Testis (tissue), 3 donors: ENCODE results near the gene PRPS1. TPM values are rescaled to one million over a fixed set of nuclear protein-coding genes. Genes with fewer than 3 reads are reported as not detected.

Experiments
- DNase-seq: peaks from one replicate; pipeline ENCODE4 v3.0.0-alpha.2; 2019
- H3K27ac ChIP-seq, 2 donors: fragments of 200-600 bp; sonication (generic); one replicate each; pipeline ENCODE4 v1.5.1; 2019
- H3K27me3 ChIP-seq: fragments of 200-600 bp; sonication (generic); one replicate; pipeline ENCODE4 v1.5.1; 2019
- H3K36me3 ChIP-seq: fragments of 200-600 bp; sonication (generic); one replicate; pipeline ENCODE4 v1.5.1; 2017; ENCODE audit warnings: low read depth; ENCODE audit errors: missing control alignments
- H3K4me1 ChIP-seq: fragments of 200-600 bp; sonication (generic); one replicate; pipeline ENCODE4 v1.5.1; 2019
- H3K4me3 ChIP-seq, 2 donors: fragments of 200-600 bp; sonication (generic); one replicate each; pipeline ENCODE4 v1.5.1; 2017 to 2019
- H3K9me3 ChIP-seq: fragments of 200-600 bp; sonication (generic); one replicate; pipeline ENCODE4 v1.5.1; 2017
- CTCF ChIP-seq, 3 experiments: fragments of 450-650 bp in 2 of 3; fragments of 200-600 bp in 1 of 3; sonication (generic) in 1 of 3; IDR thresholded peaks; one replicate each; pipeline ENCODE4 v1.5.1; 2016 to 2019; ENCODE audit warnings: antibody characterized with exemption in 3 of 3, mild to moderate bottlenecking in 2 of 3, moderate library complexity in 1 of 3
- POLR2A ChIP-seq: fragments of 450-650 bp; IDR thresholded peaks from one replicate; pipeline ENCODE4 v1.6.1; 2017; ENCODE audit warnings: antibody characterized with exemption, mild to moderate bottlenecking, moderate library complexity
- whole genome bisulfite sequencing, 2 donors: methylation state at CpG; one replicate each; pipeline ENCODE4 v1.1.5; 2018; 5-methylcytosine and 5-hydroxymethylcytosine counted together
- intact Hi-C: fragments of 100-400 bp; cut with DNase I; formaldehyde crosslinking; loops from one replicate; pipeline ENCODE4 v1.15.1; 2023; ENCODE audit warnings: low total_unique reads
- polyA plus RNA-seq: library from polyadenylated mRNA; stranded (reverse); fragments of 350-450 nt; fragmentation: Illumina TruSeq; extraction: RNeasy Lipid Tissue Mini Kit (QIAGEN cat#74804); gene quantifications from one replicate; pipeline ENCODE4 v1.2.3, GENCODE V29; 2014; ENCODE audit warnings: low read depth, low replicate concordance; ENCODE audit not compliant: insufficient read depth
- total RNA-seq, 2 donors: library from RNA; depleted of rRNA; stranded (reverse); fragments of >200 nt; gene quantifications; one replicate each; pipeline ENCODE4 v1.2.3, GENCODE V29; 2016

The PRPS1 gene
- total and polyA plus RNA-seq, 3 donors from 2014 or later, result 32.7 to 39.3 (median 38.7) TPM

DNA sequence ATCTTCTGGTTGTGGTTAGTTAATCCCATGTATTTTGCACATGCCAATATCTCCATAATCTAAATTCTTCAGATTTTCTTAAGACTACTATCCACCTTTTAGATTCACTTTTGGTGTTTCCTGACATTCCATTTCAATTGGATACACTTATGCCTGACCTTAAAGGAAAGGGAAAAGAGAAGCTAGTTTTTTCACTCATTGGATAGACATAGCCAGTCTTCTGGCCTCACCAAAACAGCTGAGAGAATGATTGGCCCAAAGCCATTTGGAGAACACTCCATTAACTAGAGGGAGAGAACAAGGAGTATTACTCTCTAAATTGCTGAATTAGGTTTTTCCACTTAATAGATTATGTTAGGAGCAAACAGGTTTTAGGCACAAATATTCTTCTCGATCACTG is 4.0 kb downstream of the PRPS1 start:
- no peaks in the 10 kb centered on the region for H3K27me3 ChIP-seq
- no peak for DNase-seq
- TF ChIP-seq POLR2A (no peak), CTCF (IDR thresholded peaks at IDR 0.05) (no peak)
- no peaks in the 10 kb centered on the region for H3K36me3 ChIP-seq
- WGBS, 2 donors, result 61 to 67% methylated on average over 1 of the region's 1 CpG
- intact Hi-C loops, result no loop called here
- no peaks in the 10 kb centered on the region for H3K4me1 ChIP-seq
- H3K9me3 ChIP-seq, result no peaks in the 10 kb centered on the region
- H3K4me3 ChIP-seq, result no peak overlapping the region
- H3K27ac ChIP-seq, result no peak overlapping the region

DNA sequence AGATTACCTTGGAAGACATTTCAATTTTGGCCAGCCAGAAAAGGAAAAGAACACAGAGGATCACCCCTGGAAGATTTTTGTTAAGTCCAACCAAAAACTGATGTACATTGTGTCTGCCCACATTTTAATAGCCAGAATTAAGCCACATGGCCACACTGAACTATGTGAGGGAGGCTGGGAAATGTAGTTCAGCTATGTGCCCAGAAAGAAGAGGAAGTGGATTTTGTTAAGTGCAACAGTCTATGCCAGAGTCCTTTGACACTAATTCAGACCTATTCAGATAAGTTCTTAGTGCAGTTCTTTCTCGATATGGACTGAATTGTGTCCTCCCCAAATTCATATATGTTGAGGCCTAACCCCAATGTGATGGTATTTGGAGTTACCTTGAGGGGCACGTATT is 18.4 kb downstream of the PRPS1 start:
- no peaks in the 10 kb centered on the region for H3K4me1 ChIP-seq
- no peak for DNase-seq
- H3K27ac ChIP-seq, result no peak overlapping the region
- no peaks in the 10 kb centered on the region for H3K36me3 ChIP-seq
- no peak overlapping the region for H3K4me3 ChIP-seq
- no peaks in the 10 kb centered on the region for H3K27me3 ChIP-seq
- intact Hi-C loops, result no loop called here
- WGBS, 2 donors, result 88% methylated on average over 2 of the region's 2 CpGs; no CpG with 5 or more reads in 1 of the 2 donors
- H3K9me3 ChIP-seq, result no peaks in the 10 kb centered on the region
- no peak for TF ChIP-seq CTCF (IDR thresholded peaks at IDR 0.05)
- TF ChIP-seq POLR2A, result no peak

DNA sequence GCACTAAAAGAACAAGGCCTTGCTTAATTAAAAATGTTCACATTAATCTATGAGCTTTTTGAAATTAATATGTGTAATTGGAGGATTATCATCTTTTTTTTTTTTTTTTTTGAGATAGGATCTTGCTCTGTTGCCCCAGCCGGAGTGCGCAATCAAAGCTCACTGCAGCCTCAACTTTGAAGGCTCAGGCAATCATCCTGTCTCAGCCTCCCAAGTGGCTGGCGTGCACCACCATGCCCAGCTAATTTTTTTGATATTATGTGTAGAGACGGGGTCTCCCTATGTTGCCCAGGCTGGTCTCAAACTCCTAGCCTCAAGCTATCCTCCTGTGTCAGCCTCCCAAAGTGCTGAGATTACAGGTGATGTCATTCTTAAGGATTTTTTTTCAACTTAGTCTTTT is 20.0 kb downstream of the PRPS1 start:
- H3K27me3 ChIP-seq, result no peaks in the 10 kb centered on the region
- no peak for DNase-seq
- H3K4me1 ChIP-seq, result no peaks in the 10 kb centered on the region
- no peak overlapping the region for H3K27ac ChIP-seq
- H3K9me3 ChIP-seq, result no peaks in the 10 kb centered on the region
- TF ChIP-seq CTCF (IDR thresholded peaks at IDR 0.05) (no peak), POLR2A (no peak)
- intact Hi-C loops, result no loop called here
- H3K4me3 ChIP-seq, result no peak overlapping the region
- H3K36me3 ChIP-seq, result no peaks in the 10 kb centered on the region
- 87 to 98% methylated on average over 4 of the region's 4 CpGs for WGBS, 2 donors

- Histone ChIP-seq H3K36me3 (no peaks in the 10 kb centered on the region), H3K4me1 (no peaks in the 10 kb centered on the region), H3K9me3 (no peaks in the 10 kb centered on the region), H3K27me3 (no peaks in the 10 kb centered on the region), H3K4me3 (no peak overlapping the region), H3K27ac (no peak overlapping the region)
- 34% methylated on average over 2 of the region's 2 CpGs; no CpG with 5 or more reads in 1 of the 2 donors for WGBS, 2 donors
- no peak for DNase-seq
- TF ChIP-seq CTCF (IDR thresholded peaks at IDR 0.05) (no peak), POLR2A (no peak)
- intact Hi-C loops, result no loop called here
These were observed 26.2 kb downstream of the PRPS1 start for GRCh38 chrX:107654566-107654871.

- Histone ChIP-seq H3K9me3 (no peaks in the 10 kb centered on the region), H3K36me3 (no peaks in the 10 kb centered on the region), H3K4me1 (no peaks in the 10 kb centered on the region), H3K27ac (no peak overlapping the region), H3K27me3 (no peaks in the 10 kb centered on the region), H3K4me3 (no peak overlapping the region)
- DNase-seq, result no peak
- TF ChIP-seq POLR2A, result no peak
- TF ChIP-seq CTCF (IDR thresholded peaks at IDR 0.05), result peak; percentile 10 to 45 (median 34)
- 50 to 68% methylated on average over 7 to 21 of the region's 22 CpGs for WGBS, 2 donors
- intact Hi-C loops, result no loop called here
These were observed 26.8 kb downstream of the PRPS1 start for GRCh38 chrX:107654872-107655761.
